GM18505 (cell line): ENCODE results near the gene FASN.

Source experiments
- ATAC-seq: cut with Tn5 transposase; IDR thresholded peaks from one replicate; pipeline ENCODE4 v1.9.1; 2021; ENCODE audit not compliant: unreplicated experiment
- POLR2A ChIP-seq: IDR thresholded peaks from 4 replicates; pipeline ENCODE4 v1.6.1; 2011; ENCODE audit warnings: borderline replicate concordance; ENCODE audit not compliant: insufficient read depth, insufficient read length; ENCODE audit errors: extremely low read depth

FASN gene

DNA sequence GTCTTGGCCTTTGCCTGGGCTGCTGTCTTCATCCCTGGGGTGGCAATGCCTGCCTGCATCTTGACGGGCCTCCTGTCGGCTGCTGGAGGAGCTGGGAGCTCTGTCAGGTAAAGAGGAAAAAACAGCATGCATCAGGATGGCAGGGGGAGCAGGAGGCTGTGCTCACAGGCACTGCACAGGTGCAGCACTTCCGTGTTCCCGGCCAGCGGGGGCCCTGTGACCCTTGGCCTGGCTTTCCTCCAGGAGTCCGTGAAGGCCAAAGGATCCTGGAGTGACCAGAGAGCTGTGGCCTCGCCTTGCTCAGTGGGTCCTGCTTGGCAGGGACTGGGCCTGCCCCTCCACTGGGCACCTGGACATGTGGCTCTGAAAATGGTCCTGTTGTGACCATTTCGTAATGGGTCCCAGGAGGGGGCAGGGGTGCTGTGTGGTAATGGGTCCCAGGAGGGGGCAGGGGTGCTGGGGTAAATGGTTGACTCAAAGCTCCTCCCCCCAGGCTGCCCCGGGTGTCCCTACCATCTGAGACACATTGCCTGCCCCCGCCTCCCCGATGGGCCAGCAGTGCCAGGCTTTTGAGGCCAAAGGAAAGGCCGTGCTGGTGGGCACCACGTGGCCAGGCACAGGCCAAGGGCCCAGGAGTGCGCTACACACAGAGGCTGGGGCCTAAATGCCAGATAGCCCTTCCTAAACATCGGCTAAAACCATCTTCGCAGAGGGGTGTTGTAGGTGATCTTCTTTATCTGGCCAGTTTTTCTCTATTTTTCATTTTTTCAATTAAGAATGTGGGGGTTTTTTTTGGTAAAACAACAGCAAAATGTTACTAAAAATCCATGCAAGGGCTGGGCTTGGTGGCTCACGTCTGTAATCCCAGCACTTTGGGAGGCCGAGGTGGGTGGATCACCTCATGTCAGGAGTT is 4.0 kb upstream of the FASN start:
- no peak for ATAC-seq
- no peak for TF ChIP-seq POLR2A

DNA sequence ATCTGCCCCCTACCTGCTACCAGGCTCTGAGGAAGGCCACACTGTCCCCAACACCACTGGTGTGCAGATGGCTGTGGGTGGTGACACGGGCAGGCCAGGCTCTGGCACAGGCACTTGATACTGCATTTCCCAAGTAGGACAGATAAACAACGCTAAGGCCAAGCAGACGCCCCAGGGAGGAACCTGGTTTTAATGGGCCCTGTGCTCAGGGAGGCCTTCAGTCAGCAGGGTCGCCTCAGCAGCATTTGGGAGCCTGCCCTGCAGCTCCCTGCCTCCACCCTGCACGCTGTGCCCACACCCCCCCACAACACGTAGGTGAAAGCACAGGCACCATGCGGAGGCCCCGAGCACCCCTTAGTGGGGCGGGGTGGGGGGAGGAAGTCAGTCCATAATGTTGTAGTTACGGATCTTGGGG is 3.3 kb upstream of the FASN start:
- ATAC-seq: no peak
- TF ChIP-seq POLR2A: no peak

DNA sequence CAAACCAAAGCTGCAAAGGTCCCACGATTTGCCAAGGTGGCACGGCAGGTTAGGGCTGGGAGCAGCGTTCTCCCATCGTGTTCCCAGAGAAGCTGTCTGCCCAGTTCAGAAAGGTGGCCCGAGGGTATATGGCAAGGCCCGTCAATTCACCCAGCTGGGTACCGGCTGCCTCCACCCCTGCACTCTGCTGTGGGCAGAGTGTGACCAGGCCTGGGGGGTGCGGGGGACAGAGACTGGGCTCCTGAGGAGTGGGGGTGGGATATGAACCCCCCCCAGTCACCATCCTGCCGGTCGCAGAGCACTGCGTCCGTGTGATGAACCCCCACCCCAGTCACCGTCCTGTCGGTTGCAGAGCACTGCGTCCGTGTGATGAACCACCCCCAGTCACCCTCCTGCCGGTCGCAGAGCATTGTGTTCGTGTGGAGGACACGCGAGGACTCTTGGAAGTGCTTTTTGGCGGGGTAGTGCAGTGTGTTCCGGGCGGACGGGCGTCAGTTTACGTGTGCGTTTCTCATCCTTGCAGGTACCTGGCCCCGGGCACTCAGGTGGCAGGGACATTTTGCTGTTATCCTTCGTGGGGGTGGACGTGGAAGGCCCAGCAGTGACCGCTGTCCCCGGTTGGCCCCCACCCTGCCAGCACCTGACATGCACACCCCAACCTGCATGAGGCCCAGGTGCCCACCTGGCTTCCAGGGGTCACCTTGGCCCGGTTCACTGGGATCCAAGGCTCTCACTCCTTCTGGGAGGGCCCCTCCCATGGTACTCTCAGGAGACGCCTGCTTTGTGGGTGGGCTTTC is 2.7 kb upstream of the FASN start:
- no peak for ATAC-seq
- no peak for TF ChIP-seq POLR2A

DNA sequence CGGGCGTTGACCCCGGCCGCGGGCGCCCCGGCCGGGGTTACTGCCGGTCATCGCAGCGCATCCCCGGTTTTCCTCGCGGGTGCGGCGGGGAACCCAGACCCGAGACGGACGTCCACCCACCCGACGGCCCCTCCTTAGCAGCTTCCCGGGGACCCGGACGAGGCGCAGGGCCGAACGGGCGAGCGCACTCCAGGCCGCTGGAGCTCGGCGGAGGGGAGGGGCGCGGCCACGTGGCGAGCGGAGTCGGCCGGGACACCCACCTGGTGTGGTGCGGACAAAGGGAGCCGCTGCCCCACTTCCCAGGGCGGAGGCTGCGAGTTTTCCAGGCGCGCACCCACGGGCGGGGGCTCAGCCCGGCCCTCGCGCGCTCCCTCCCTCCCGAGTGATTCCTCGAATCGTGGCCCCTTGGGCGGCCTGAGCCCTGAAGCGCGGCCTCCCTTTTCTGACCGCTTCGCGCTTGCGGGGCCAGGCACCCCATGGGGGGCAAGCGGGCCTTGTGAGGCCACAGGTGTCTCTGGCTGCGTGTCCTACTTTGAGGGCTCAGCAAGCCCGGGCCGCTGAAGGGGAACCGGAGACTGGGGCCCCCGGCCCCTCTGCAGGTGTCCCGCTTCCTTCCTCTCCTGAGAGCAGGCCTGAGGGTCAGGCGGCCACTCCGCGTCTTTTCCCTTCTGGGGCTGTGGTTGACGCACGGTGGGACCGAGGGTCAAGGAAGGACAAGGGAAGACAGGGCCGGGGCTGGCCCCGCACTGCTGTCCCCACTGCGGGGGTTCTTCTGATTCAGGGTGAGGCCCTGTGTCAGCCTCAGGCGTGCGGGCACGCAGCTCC is 1.1 kb upstream of the FASN start:
- peak; percentile 22 for TF ChIP-seq POLR2A
- ATAC-seq: peak; percentile 10

DNA sequence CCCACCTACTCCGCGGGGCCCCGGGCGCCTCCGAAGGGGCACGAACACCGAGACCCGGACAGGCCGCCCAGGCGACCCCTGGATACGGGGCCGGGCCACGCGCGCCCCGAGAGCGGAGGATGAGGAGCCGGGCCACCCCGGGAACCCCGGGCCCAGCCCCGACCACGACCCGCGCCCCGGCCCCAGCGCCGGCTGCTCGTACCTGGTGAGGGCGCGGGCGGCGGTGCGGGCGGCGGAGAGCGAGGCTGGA is 192 bp downstream of the FASN start:
- no peak for ATAC-seq
- no peak for TF ChIP-seq POLR2A

DNA sequence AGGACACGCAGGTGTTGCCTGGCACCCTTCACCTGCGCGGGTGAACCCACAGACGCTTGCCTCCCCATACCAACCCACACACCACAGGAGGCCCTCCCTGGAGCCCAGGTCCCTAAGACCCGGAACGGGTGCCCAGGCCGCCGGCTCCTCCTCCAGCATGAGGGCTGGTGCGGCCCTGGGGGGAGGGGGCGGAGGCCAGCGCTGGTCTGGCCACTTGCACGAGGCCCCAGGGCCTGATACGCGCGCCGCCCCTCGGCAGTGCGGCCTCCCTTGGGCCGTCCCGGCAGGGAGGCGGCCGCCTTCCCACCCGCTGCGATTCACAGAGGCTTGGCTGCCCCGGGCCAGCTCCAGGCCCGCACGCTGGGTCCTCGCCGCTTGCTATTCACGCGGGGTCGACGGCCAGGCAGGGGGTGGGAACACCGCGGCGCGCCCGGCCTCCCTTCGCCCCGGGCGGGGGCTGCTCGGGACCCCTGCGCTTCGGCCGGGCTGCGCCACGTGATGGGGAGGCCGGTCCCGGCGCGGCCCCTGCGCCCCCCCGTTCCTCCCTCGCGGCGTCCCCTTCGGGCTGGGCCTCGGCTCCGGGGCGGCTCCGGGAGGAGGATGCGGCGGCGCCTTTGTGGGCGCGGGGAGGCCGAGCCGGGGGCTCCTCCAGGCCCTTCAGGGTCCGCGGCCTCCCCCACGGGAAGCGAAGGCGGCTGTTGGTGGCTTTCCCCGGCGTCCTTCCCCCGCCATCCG is 685 bp downstream of the FASN start:
- TF ChIP-seq POLR2A: no peak

DNA sequence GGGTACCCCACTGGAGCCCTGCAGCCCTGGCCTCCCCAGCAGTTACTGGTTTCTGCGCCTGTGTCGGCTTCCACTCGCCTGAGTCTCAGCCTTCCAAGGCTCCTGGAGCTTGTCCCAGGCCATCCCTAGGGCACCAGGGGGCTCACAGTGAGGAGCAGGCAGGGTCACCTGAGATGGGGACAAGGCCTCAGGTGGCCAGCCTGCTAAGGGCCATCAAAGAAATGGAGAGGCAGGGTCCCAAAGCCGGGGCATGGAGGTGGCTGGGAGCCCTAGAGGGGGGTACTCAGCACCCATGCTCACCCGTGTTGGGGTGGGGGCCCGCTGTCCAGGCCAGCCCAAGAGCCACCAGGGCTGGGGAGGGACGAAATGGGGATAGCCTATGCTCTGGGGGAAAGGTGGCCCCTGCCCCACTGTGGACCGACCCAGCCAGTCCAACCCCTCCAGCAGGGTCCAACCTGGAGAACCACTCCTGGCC is 1.3 kb downstream of the FASN start:
- TF ChIP-seq POLR2A: no peak
- no peak for ATAC-seq

More for the DNA sequence above, 685 bp downstream of the FASN start:
- peak; percentile 1 for ATAC-seq

DNA sequence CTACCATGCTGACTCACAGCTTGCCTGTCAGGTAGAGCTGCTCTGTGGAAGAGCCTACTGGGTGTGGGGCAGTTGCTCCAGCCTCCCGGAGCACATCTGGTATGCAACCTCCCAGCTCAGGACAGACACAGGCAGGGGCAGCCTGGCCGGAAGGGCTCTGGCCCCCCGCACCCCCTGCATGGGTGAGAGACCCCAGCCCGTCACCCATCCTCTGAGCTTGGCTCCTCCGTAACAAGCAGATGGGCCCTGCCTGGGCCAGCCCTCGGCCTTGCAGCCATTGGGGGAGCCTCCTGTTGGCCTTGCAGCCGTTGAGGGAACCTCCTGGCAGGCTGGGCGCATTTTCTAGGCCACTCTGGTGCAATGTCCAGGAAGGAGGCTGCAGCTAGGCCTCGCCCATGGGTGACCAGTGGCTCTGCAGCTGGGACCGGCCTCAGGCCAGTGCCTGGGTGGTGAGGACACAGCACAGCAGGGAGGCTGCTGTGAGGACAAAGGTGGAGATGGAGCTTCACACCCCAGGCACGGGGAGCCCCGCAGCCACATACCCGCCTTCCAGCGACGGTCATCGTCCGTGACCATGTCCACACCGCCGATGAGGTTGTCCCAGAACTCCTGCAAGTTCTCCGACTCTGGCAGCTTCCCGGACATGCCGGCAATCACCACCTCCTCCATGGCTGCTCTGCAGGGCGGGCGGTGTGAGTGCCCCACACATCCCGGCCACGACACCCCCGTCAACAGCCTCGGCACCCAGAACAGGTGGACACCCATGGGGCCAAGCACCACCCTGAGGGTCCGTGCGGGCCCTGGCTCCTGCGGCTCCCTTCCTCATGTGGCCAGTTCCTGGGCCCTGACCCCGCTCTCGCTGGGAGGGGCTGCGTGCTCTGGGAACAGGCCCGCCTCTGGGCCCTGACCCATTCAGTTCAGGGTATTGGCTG is 2.0 kb downstream of the FASN start:
- TF ChIP-seq POLR2A: no peak
- no peak for ATAC-seq

DNA sequence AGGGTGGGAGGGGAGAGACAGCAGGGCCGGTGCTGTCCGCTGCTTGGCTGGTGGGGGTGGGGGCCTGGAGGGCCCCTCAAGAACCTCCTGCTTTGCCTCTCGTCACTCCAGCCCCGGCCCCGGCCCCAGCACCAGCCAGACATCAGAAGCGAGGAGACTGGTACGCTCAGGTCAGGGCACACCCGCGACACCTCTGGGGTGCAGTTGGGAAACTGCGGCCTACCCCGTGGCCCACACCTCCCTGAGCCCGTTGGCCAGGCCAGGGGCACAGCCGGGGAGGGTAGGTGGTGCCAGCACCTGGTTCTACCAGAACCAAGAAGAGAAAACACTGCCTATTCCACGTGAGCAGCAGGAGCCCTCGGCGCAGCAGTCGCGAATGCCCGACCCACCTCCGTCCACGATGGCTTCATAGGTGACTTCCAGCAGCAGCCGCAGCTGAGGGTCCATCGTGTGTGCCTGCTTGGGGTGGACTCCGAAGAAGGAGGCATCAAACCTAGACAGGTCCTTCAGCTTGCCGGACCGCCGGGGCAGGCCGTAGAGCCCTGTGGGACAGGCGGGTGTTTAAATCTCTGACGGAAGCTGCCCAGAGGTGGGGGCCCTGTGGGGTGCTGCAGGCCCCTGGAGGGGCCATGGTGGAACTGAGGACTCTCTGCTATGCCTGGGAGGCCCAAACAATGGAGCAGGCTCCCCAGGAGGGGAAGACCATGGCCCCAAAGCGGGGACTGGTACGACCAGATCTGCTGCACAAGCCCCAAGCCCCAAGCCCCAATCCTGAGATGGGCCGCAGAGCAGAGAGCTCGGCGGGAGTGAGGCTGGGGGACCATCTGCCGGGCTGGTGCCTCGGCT is 2.9 kb downstream of the FASN start:
- no peak for ATAC-seq

DNA sequence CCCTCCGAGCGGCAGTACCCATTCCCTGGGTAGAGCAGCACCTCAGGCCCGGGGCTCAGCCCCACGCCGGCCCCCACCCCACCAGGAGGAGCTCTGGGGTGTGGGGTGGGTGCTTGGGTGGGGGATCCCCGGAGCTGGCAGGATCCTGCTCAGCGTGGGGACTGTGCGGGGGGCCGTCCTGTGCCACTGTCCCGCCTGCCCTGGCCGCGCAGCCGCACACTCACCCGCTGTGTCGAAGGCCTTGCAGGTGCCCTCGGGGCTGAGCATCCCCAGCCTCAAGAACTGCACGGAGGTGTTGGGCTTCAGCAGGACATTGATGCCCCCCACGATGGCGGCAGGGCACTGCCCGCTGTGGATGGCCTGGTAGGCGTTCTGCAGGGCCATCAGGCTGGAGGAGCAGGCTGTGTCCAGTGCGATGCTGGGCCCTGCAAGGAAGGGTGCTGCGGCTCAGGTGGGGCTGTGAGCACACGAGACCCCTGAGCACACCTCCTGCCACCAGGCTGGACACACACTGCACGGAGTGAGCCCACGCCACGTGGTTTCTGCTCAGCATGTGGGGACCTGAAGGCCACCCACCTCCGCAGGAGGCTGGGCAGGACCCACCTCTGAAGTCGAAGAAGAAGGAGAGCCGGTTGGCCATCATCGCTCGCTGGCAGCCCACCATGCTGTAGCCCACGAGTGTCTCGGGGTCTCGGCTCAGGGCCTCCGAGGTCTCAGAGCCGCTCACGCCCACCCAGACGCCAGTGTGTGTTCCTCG is 4.9 kb downstream of the FASN start:
- TF ChIP-seq POLR2A: no peak
- ATAC-seq: no peak

More for the DNA sequence above, 2.9 kb downstream of the FASN start:
- TF ChIP-seq POLR2A: no peak
